Subcutaneous adipose tissue (tissue), 4 donors: Measurements from ENCODE around the gene NIPA2. TPM values are rescaled to one million over a fixed set of nuclear protein-coding genes. Genes with fewer than 3 reads are reported as not detected.

Source experiments
- CTCF ChIP-seq: fragments of 450-650 bp; IDR thresholded peaks from one replicate; pipeline ENCODE4 v1.5.1; 2016; ENCODE audit warnings: low read depth, mild to moderate bottlenecking, control low read depth, antibody characterized with exemption, moderate library complexity
- total RNA-seq, 4 donors: library from RNA; depleted of rRNA; stranded (reverse); fragments of >200 nt; gene quantifications; one replicate each; pipeline ENCODE4 v1.1.0, GENCODE V29; 2016

NIPA2 gene
- total RNA-seq, 4 donors from 2014 or later, result 38.8 to 55.4 (median 40.5) TPM

- no peak for TF ChIP-seq CTCF
Observed at GRCh38 chr15:22863356-22863755, 24.9 kb downstream of the NIPA2 start.

GRCh38 chr15:22866079-22866478, 27.6 kb downstream of the NIPA2 start:
- TF ChIP-seq CTCF, result no peak

GRCh38 chr15:22867886-22868285, 29.4 kb downstream of the NIPA2 start:
- TF ChIP-seq CTCF, result no peak

- TF ChIP-seq CTCF, result no peak
Observed at GRCh38 chr15:22868495-22868894, 30.0 kb downstream of the NIPA2 start.

- no peak for TF ChIP-seq CTCF
Observed at GRCh38 chr15:22868928-22869327, 30.5 kb downstream of the NIPA2 start.

GRCh38 chr15:22869856-22870255, 31.4 kb downstream of the NIPA2 start:
- TF ChIP-seq CTCF, result no peak

GRCh38 chr15:22870865-22871264, 32.4 kb downstream of the NIPA2 start:
- no peak for TF ChIP-seq CTCF
